HG03060 (cell line): ENCODE measurements around the gene NFYC.

ENCODE experiments used
- ATAC-seq: cut with Tn5 transposase; IDR thresholded peaks from one replicate; pipeline ENCODE4 v1.9.1; 2021; ENCODE audit warnings: low read depth, moderate number of reproducible peaks; ENCODE audit not compliant: unreplicated experiment

The NFYC gene

GRCh38 chr1:40734882-40735628, 43.6 kb downstream of the NFYC start:
- no peak for ATAC-seq

- ATAC-seq, result no peak
Observed at GRCh38 chr1:40736085-40736531, 44.6 kb downstream of the NFYC start.

- ATAC-seq, result no peak
Observed at GRCh38 chr1:40738831-40739230, 47.3 kb downstream of the NFYC start.

GRCh38 chr1:40739455-40740008, 48.0 kb downstream of the NFYC start:
- no peak for ATAC-seq

- ATAC-seq, result no peak
Observed at GRCh38 chr1:40740039-40740996, 48.8 kb downstream of the NFYC start.

- no peak for ATAC-seq
Observed at GRCh38 chr1:40740997-40741736, 49.7 kb downstream of the NFYC start.

- ATAC-seq, result no peak
Observed at GRCh38 chr1:40742363-40743061, 51.0 kb downstream of the NFYC start.

GRCh38 chr1:40743452-40743851, 51.9 kb downstream of the NFYC start:
- no peak for ATAC-seq

GRCh38 chr1:40743860-40744259, 52.4 kb downstream of the NFYC start:
- ATAC-seq, result no peak

GRCh38 chr1:40745176-40745575, 53.7 kb downstream of the NFYC start:
- no peak for ATAC-seq

- no peak for ATAC-seq
Observed at GRCh38 chr1:40746344-40747090, 55.0 kb downstream of the NFYC start.

GRCh38 chr1:40748841-40749718, 57.6 kb downstream of the NFYC start:
- no peak for ATAC-seq

- ATAC-seq, result no peak
Observed at GRCh38 chr1:40749817-40750216, 58.3 kb downstream of the NFYC start.

GRCh38 chr1:40750451-40750908, 59.0 kb downstream of the NFYC start:
- no peak for ATAC-seq

GRCh38 chr1:40751802-40752201, 60.3 kb downstream of the NFYC start:
- ATAC-seq, result no peak

- no peak for ATAC-seq
Observed at GRCh38 chr1:40753142-40753882, 61.8 kb downstream of the NFYC start.

GRCh38 chr1:40754201-40754600, 62.7 kb downstream of the NFYC start:
- ATAC-seq, result no peak
